Heart left ventricle (tissue), 16 donors: ENCODE measurements around the gene C17orf107. TPM values are rescaled to one million over a fixed set of nuclear protein-coding genes. Genes with fewer than 3 reads are reported as not detected.
"Not testable (repeated sequence)": the region's sequence is repeated elsewhere in the genome, so short reads cannot be mapped to it uniquely, and the experiment has no call there.

Source experiments
- ATAC-seq, 4 donors: fragments of 200-7000 bp; cut with Tn5 transposase; one replicate each; pipeline ENCODE4 v1.9.1; 2020 to 2022; ENCODE audit warnings: moderate library complexity in 4 of 4, mild to moderate bottlenecking in 3 of 4, moderate number of reproducible peaks in 1 of 4
- DNase-seq, 5 donors: peaks; one replicate each; pipeline ENCODE4 v3.0.0-alpha.2; 2020
- H3K27ac ChIP-seq, 12 donors: fragments of 200-600 bp; sonication (generic) in 4 of 12; one replicate each; pipeline versions ENCODE4 v1.5.0 to v1.8.0; 2016 to 2022; ENCODE audit warnings: mild to moderate bottlenecking in 2 of 12
- H3K27me3 ChIP-seq, 9 donors: fragments of 200-600 bp; sonication (generic) in 2 of 9; one replicate each; pipeline versions ENCODE4 v1.5.1 to v1.8.0; 2016 to 2022; ENCODE audit warnings: mild to moderate bottlenecking in 3 of 9
- H3K36me3 ChIP-seq, 9 donors: fragments of 200-600 bp; sonication (generic) in 2 of 9; one replicate each; pipeline versions ENCODE4 v1.5.0 to v1.8.0; 2018 to 2022; ENCODE audit warnings: mild to moderate bottlenecking in 2 of 9
- H3K4me1 ChIP-seq, 12 donors: fragments of 200-600 bp; sonication (generic) in 4 of 12; one replicate each; pipeline versions ENCODE4 v1.5.0 to v1.8.0; 2016 to 2022; ENCODE audit warnings: mild to moderate bottlenecking in 3 of 12
- H3K4me3 ChIP-seq, 12 donors: fragments of 200-600 bp; sonication (generic) in 4 of 12; one replicate each; pipeline versions ENCODE4 v1.5.0 to v1.8.0; 2017 to 2022; ENCODE audit warnings: mild to moderate bottlenecking in 9 of 12, moderate library complexity in 4 of 12
- H3K9me3 ChIP-seq, 12 donors: fragments of 200-600 bp; sonication (generic) in 4 of 12; one replicate each; pipeline versions ENCODE4 v1.5.0 to v1.8.0; 2016 to 2022; ENCODE audit warnings: mild to moderate bottlenecking in 1 of 12
- CTCF ChIP-seq, 12 donors: fragments of 200-600 bp; sonication (generic) in 4 of 12; IDR thresholded peaks; one replicate each; pipeline versions ENCODE4 v1.5.0 to v1.8.0; 2018 to 2022; ENCODE audit warnings: antibody characterized with exemption in 12 of 12, mild to moderate bottlenecking in 5 of 12
- POLR2A ChIP-seq, 2 donors: fragments of 450-650 bp; IDR thresholded peaks; one replicate each; pipeline ENCODE4 v1.6.1; 2017; ENCODE audit warnings: antibody characterized with exemption in 2 of 2, mild to moderate bottlenecking in 2 of 2, moderate library complexity in 2 of 2
- WGBS, 4 donors: extraction: QIAGEN DNeasy Blood & Tissue Kit in 2 of 4; methylation state at CpG; one replicate each; pipeline versions ENCODE4 v1.1.5 to v1.1.7; 2013 to 2018; 5-methylcytosine and 5-hydroxymethylcytosine counted together
- intact Hi-C, 10 donors: fragments of 100-400 bp; cut with DNase I; formaldehyde crosslinking; loops; one replicate each; pipeline versions ENCODE4 v1.11.1 to v1.14.2; 2022
- polyA plus RNA-seq, 2 donors: library from polyadenylated mRNA; stranded (reverse); fragments of 200-250 nt; gene quantifications; one replicate each; pipeline ENCODE4 v1.2.3, GENCODE V29; 2013
- total RNA-seq, 9 donors: library from RNA; depleted of rRNA in 2 of 9; stranded (reverse); fragments of >200 nt in 2 of 9; fragmentation: NEBNext Ultra II Directional in 3 of 9; extraction: Animal tissue kit (Norgen Biotek cat#: 25700) in 3 of 9; gene quantifications; one replicate each; pipeline versions ENCODE4 v1.1.0 to v1.2.4, GENCODE V29; 2016 to 2023
- donor health status: ischemic (EF 13 %, LVEDD 7.1; RV severe dilation, severe dysfunction).
- donor health status: healthy with polysubstance abuse.
- donor health status: DM: no; HTN: yes; CAD: no.
- donor health status: DM: no; HTN: no; CAD: no.
- donor health status: ischemic (EF 25% LVEDD 6.9; RV normal size, moderate dysfunction).
- donor health status: ischemic (EF 25% LVEDD 5.7; RV mildly dilated, moderate dysfunction).
- donor health status: healthy.
- donor health status: DM: yes; HTN: yes; CAD: no.
- donor health status: ischemic (EF 35%, LVEDD 5.7; RV mildly dilated, moderate dysfunction).
- donor health status: nonischemic (EF 11% LVEDD 7.7; RV severe dilation, severe dysfunction).
- donor health status: DM: yes; HTN: yes; CAD: no.
- donor health status: PGD.
- donor health status: ischemic (EF 29% LVEDD 5.4; RV normal size, mild dysfunction).
- donor health status: nonischemic (EF 23%, LVEDD 6.1; RV moderate dilation, normal function).

The C17orf107 gene
- total and polyA plus RNA-seq, 11 donors = 0.07 to 1.3 (median 0.46) TPM

GRCh38 chr17:4919511-4920047 lies 20.2 kb downstream of the C17orf107 start:
- no peaks in the 10 kb centered on the region for H3K27me3 ChIP-seq
- H3K4me1 ChIP-seq = peaks cover 0 to 9% (median 0%) of the 10 kb centered on the region in 12 donors
- ATAC-seq (no peak), DNase-seq (no peak)
- intact Hi-C loops = loop anchor here in 1 of 10 donors (5.0 kb wide), 1 partner anchor 53 kb away; no protein-coding TSS in a partner anchor
- H3K4me3 ChIP-seq = no peak overlapping the region
- H3K9me3 ChIP-seq = no peaks in the 10 kb centered on the region
- no peak overlapping the region for H3K27ac ChIP-seq
- TF ChIP-seq POLR2A (IDR thresholded peaks at IDR 0.05) (no peak), CTCF (IDR thresholded peaks at IDR 0.05) (no peak)
- WGBS, 4 donors = 69 to 72% (median 71%) methylated on average over 8 of the region's 8 CpGs
- no peaks in the 10 kb centered on the region for H3K36me3 ChIP-seq

DNA sequence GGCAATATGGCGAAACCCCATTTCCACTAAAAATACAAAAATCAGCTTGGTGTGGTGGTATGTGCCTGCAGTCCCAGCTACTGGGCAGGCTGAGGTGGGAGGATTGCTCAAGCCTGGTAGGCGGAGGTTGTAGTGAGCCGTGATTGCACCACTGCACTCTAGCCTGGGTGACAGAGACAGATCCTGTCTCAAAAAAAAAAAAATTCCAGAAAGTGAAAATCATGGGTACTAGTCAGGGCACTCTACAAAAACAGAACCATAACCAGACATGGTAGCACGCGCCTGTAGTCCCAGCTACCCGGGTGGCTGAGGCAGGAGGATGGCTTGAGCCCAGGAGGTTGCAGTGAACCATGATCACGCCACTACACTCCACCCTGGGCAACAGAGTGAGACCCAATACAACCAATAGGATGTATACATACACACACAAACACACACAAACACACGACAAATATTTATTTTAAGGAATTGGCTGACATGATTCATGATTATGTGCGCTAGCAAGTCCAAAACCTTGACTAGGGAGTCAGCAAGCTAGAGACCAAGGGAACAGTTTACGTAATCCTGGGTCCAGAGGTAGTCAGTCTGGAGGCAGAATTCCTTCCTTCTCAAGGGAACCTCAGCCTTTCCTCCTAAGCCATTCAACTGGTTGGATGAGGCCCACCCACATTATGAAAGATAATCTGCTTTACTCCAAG lies 21.2 kb downstream of the C17orf107 start:
- TF ChIP-seq CTCF (IDR thresholded peaks at IDR 0.05) = no peak
- no peak for TF ChIP-seq POLR2A (IDR thresholded peaks at IDR 0.05)
- no peak overlapping the region for H3K4me3 ChIP-seq
- H3K27me3 ChIP-seq = no peaks in the 10 kb centered on the region
- H3K4me1 ChIP-seq = peaks cover 0 to 9% (median 0%) of the 10 kb centered on the region in 12 donors
- 85 to 91% (median 89%) methylated on average over 10 of the region's 10 CpGs for WGBS, 4 donors
- no peaks in the 10 kb centered on the region for H3K36me3 ChIP-seq
- DNase-seq (no peak), ATAC-seq (peak in 1 of 4 donors; percentile 18)
- intact Hi-C loops = no loop called here
- H3K9me3 ChIP-seq = no peaks in the 10 kb centered on the region
- H3K27ac ChIP-seq = no peak overlapping the region

- ATAC-seq = no peak
- Histone ChIP-seq H3K27ac (no peak overlapping the region), H3K9me3 (no peaks in the 10 kb centered on the region), H3K36me3 (no peaks in the 10 kb centered on the region), H3K27me3 (no peaks in the 10 kb centered on the region), H3K4me1 (peaks cover 0 to 9% (median 0%) of the 10 kb centered on the region in 12 donors), H3K4me3 (no peak overlapping the region)
- intact Hi-C loops = no loop called here
- TF ChIP-seq POLR2A (IDR thresholded peaks at IDR 0.05) = no peak
- TF ChIP-seq CTCF (IDR thresholded peaks at IDR 0.05) = no peak
- WGBS, 4 donors = 92 to 96% (median 94%) methylated on average over 4 of the region's 4 CpGs
- DNase-seq = no peak
Observed at GRCh38 chr17:4921320-4921719, 22.0 kb downstream of the C17orf107 start.

DNA sequence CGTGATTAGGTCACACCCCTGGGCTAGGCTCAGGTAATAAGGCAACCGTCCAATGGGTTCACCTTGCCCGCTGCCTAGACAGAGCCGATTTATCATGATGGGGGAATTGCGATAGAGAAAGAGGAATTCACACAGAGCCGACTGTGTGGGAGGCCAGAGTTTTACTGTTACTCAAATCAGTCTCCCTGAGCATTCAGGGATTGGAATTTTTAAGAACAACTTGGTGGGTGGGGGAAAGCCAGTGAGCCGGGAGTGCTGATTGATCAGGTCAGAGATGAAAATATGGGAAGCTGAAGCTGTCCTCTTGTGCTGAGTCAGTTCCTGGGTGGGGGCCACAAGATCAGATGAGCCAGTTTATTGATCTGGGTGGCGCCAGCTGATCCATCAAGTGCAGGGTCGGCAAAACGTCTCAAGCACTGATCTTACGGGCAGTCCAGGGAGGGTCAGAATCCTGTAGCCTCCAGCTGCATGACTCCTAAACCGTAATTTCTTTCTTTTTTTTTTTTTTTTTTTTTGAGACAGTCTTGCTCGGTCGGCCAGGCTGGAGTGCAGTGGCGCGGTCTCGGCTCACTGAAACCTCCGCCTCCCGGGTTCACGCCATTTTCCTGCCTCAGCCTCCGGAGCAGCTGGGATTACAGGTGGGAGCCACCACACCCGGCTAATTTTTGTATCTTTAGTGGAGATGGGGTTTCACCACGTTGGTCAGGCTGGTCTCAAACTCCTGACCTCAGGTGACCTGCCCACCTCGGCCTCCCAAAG lies 27.4 kb downstream of the C17orf107 start:
- DNase-seq, H3K9me3 ChIP-seq, H3K27ac ChIP-seq, ATAC-seq, H3K4me3 ChIP-seq, H3K36me3 ChIP-seq, H3K4me1 ChIP-seq, intact Hi-C loops, H3K27me3 ChIP-seq: not testable (repeated sequence)
- WGBS, 4 donors = 88 to 91% (median 89%) methylated on average over 24 of the region's 24 CpGs
